ENCODE results near the gene POLR1E. TPM values are rescaled to one million over a fixed set of nuclear protein-coding genes. Genes with fewer than 3 reads are reported as not detected.

Gene POLR1E
- total and polyA plus RNA-seq, 2 donors (not counting 3 experiments of a cell fraction or from before 2014, with no cell fraction given) = 9.0 to 21.2 TPM

DNA sequence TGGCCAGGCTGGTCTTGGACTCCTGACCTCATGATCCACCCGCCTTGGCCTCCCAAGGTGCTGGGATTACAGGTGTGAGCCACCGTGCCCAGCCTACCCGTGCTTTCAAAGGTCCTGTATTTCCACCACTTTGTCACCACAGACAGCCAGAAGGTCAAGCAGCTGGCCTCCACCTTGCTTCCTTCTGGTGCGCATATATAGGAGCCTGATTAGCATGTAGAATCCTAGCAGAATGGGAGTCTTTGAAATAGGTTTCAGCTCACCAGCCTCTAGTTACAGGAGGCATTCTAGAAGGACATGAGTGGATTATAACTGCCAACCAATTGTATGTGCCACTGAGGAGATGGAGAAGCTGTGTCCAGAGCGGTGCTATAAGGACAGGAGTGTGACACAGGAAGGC lies 18.9 kb downstream of the POLR1E start:
- Histone ChIP-seq H2AFZ (ENCODE audit: low read depth, low read length) (no peak overlapping the region), H3K9me3 (replicated peaks; ENCODE audit: control insufficient read depth, insufficient read depth, low read length) (no peaks in the 10 kb centered on the region), H3K27ac (ENCODE audit: insufficient read depth, low read depth, low read length) (no peak overlapping the region), H4K20me1 (replicated peaks; ENCODE audit: control insufficient read depth, extremely low read depth, insufficient read depth, low read length) (no peaks in the 10 kb centered on the region), H3K36me3 (ENCODE audit: control insufficient read depth in 2 of 2, extremely low read depth in 1 of 2, insufficient read depth in 2 of 2, low read length in 2 of 2) (peaks cover 0 to 11% of the 10 kb centered on the region in 2 experiments), H3K79me2 (ENCODE audit: control insufficient read depth, insufficient read depth, low read length) (no peaks in the 10 kb centered on the region), H3K4me1 (ENCODE audit: control insufficient read depth, extremely low read depth, insufficient read depth, low read length) (no peaks in the 10 kb centered on the region), H3K27me3 (ENCODE audit: control insufficient read depth in 2 of 2, insufficient read depth in 2 of 2, low read length in 2 of 2) (no peaks in the 10 kb centered on the region), H3K4me3 (replicated peaks in 1 of 3; ENCODE audit: insufficient read depth in 1 of 3, low read depth in 1 of 3, low read length in 3 of 3) (no peak overlapping the region), H3K9me1 (replicated peaks; ENCODE audit: control insufficient read depth, extremely low read depth, insufficient read depth, low read length) (no peaks in the 10 kb centered on the region), H3K4me2 (ENCODE audit: insufficient read depth, low read length) (no peak overlapping the region), H3K9ac (replicated peaks; ENCODE audit: extremely low read depth, insufficient read depth, low read length) (no peak overlapping the region)
- CTCF ChIA-PET = no interaction called here
- intact Hi-C loops (cut with micrococcal nuclease) = loop anchor here (10.0 kb wide), 1 partner anchor 90 kb away; no protein-coding TSS in a partner anchor
- dilution Hi-C loops (cut with MboI; ENCODE audit: extremely low pct_ligation_motif_present, low sequenced_read_pairs) = no loop called here
- DNase-seq (ENCODE audit: low read depth, low spot score) (no peak), FAIRE-seq (no peak)
- POLR2A ChIA-PET = no interaction called here
- no peak for TF ChIP-seq JUN (IDR thresholded peaks at IDR 0.05; ENCODE audit: borderline replicate concordance, insufficient read depth, insufficient read length, low read depth)
- no peak for TF ChIP-seq CTCF (IDR thresholded peaks at IDR 0.05; ENCODE audit: extremely low read depth in 1 of 2, insufficient read depth in 1 of 2, low read depth in 1 of 2, low read length in 2 of 2)
- TF ChIP-seq POLR2AphosphoS5 (IDR thresholded peaks at IDR 0.05; ENCODE audit: insufficient read depth, low read depth, low read length) = no peak
- TF ChIP-seq POLR2A (IDR thresholded peaks at IDR 0.05; ENCODE audit: low read depth, low read length) = no peak
- TF ChIP-seq, protein P1, sequence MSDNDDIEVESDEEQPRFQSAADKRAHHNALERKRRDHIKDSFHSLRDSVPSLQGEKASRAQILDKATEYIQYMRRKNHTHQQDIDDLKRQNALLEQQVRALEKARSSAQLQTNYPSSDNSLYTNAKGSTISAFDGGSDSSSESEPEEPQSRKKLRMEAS (IDR thresholded peaks at IDR 0.05; ENCODE audit: insufficient read depth, insufficient read length) = no peak
- no peak for TF ChIP-seq GATA2 (IDR thresholded peaks at IDR 0.05; ENCODE audit: insufficient read depth, insufficient read length, low read depth, low read length)
- no peak for TF ChIP-seq FOS (IDR thresholded peaks at IDR 0.05; ENCODE audit: borderline replicate concordance, insufficient read depth, low read length)
- TF ChIP-seq MYC (IDR thresholded peaks at IDR 0.05; ENCODE audit: low read depth, low read length) = no peak
- no peak for TF ChIP-seq EZH2 (IDR thresholded peaks at IDR 0.05; ENCODE audit: borderline replicate concordance, low read depth, low read length, severe bottlenecking)
- BruUV-seq (replicated peaks) = no TSS peak
